Esophagus muscularis mucosa (tissue), 4 donors: ENCODE measurements around the gene RNF227. TPM values are rescaled to one million over a fixed set of nuclear protein-coding genes. Genes with fewer than 3 reads are reported as not detected.
"Not testable (repeated sequence)": the region's sequence is repeated elsewhere in the genome, so short reads cannot be mapped to it uniquely, and the experiment has no call there.

Experiments used
- DNase-seq: peaks from one replicate; pipeline ENCODE4 v3.0.0-alpha.2; 2017; ENCODE audit errors: extremely low spot score
- H3K27ac ChIP-seq, 4 donors: fragments of 200-600 bp; sonication (generic); replicated peaks in 1 of 4; 1 replicate in 3 of 4; 2 replicates in 1 of 4; pipeline ENCODE4 v1.5.1; 2016 to 2019; ENCODE audit warnings: mild to moderate bottlenecking in 1 of 4
- H3K27me3 ChIP-seq, 4 donors: fragments of 200-600 bp; sonication (generic); one replicate each; pipeline versions ENCODE4 v1.5.1 to v1.6.0; 2016 to 2019
- H3K36me3 ChIP-seq, 4 donors: fragments of 200-600 bp; sonication (generic); one replicate each; pipeline ENCODE4 v1.5.1; 2016 to 2019
- H3K4me1 ChIP-seq, 4 donors: fragments of 200-600 bp; sonication (generic); one replicate each; pipeline ENCODE4 v1.5.1; 2016 to 2019
- H3K4me3 ChIP-seq, 4 donors: fragments of 200-600 bp; sonication (generic); 1 replicate in 2 of 4; 2 replicates in 2 of 4; pipeline ENCODE4 v1.5.1; 2016 to 2019; ENCODE audit warnings: mild to moderate bottlenecking in 4 of 4, moderate library complexity in 1 of 4
- H3K9me3 ChIP-seq, 4 donors: fragments of 200-600 bp; sonication (generic); 1 replicate in 3 of 4; 2 replicates in 1 of 4; pipeline ENCODE4 v1.5.1; 2016 to 2019
- CTCF ChIP-seq, 3 experiments: fragments of 200-600 bp in 2 of 3; fragments of 450-650 bp in 1 of 3; sonication (generic) in 2 of 3; IDR thresholded peaks; one replicate each; pipeline ENCODE4 v1.5.1; 2017 to 2019; ENCODE audit warnings: antibody characterized with exemption in 3 of 3, mild to moderate bottlenecking in 2 of 3, moderate library complexity in 1 of 3
- EP300 ChIP-seq: sonication (generic); formaldehyde crosslinking; IDR thresholded peaks from one replicate; pipeline ENCODE4 v1.6.1; 2017; ENCODE audit warnings: antibody characterized with exemption
- POLR2A ChIP-seq: fragments of 450-650 bp; IDR thresholded peaks from one replicate; pipeline ENCODE4 v1.6.1; 2017; ENCODE audit warnings: antibody characterized with exemption, moderate library complexity, mild to moderate bottlenecking, low read depth
- POLR2AphosphoS5 ChIP-seq, 2 donors: sonication (generic); formaldehyde crosslinking; IDR thresholded peaks; one replicate each; pipeline ENCODE4 v1.6.1; 2017; ENCODE audit warnings: antibody characterized with exemption in 2 of 2
- WGBS: methylation state at CpG from one replicate; pipeline ENCODE4 v1.1.5; 2018; 5-methylcytosine and 5-hydroxymethylcytosine counted together
- intact Hi-C: fragments of 100-400 bp; cut with DNase I; formaldehyde crosslinking; loops from one replicate; pipeline ENCODE4 v1.15.1; 2023
- total RNA-seq, 4 donors: library from RNA; depleted of rRNA; stranded (reverse); fragments of >200 nt; gene quantifications; one replicate each; pipeline versions ENCODE4 v1.1.0 to v1.2.1, GENCODE V29; 2016

The RNF227 gene
- total RNA-seq, 4 donors from 2014 or later, result 2.1 to 29.2 (median 5.7) TPM

- Histone ChIP-seq H3K9me3 (no peaks in the 10 kb centered on the region), H3K4me1 (peaks cover 15 to 34% (median 19%) of the 10 kb centered on the region in 4 donors), H3K4me3 (no peak overlapping the region), H3K27me3 (no peaks in the 10 kb centered on the region), H3K36me3 (no peaks in the 10 kb centered on the region), H3K27ac (peak overlapping the region in 2 of 4 donors; percentile 33 to 66)
- 64% methylated on average over 13 of the region's 13 CpGs for WGBS
- TF ChIP-seq EP300, result no peak
- DNase-seq, result no peak
- intact Hi-C loops, result no loop called here
These were observed 39.5 kb upstream of the RNF227 start for GRCh38 chr17:7955414-7956227.

GRCh38 chr17:7953266-7953665, 37.2 kb upstream of the RNF227 start:
- H3K9me3 ChIP-seq, intact Hi-C loops, H3K27ac ChIP-seq, H3K4me3 ChIP-seq, H3K27me3 ChIP-seq, DNase-seq: not testable (repeated sequence)
- Histone ChIP-seq H3K36me3 (peaks cover 11 to 14% (median 13%) of the 10 kb centered on the region in 4 donors), H3K4me1 (peaks cover 15 to 34% (median 19%) of the 10 kb centered on the region in 4 donors)
- 89% methylated on average over 13 of the region's 13 CpGs for WGBS

- intact Hi-C loops, result no loop called here
- Histone ChIP-seq H3K27ac (peak overlapping the region; percentile 4 to 72 (median 55)), H3K9me3 (no peaks in the 10 kb centered on the region), H3K4me3 (no peak overlapping the region), H3K36me3 (peaks cover 22 to 33% (median 31%) of the 10 kb centered on the region in 4 donors), H3K27me3 (no peaks in the 10 kb centered on the region), H3K4me1 (peaks cover 10 to 27% (median 16%) of the 10 kb centered on the region in 4 donors)
- 65% methylated on average over 5 of the region's 5 CpGs for WGBS
- no peak for DNase-seq
- no peak for TF ChIP-seq CTCF (IDR thresholded peaks at IDR 0.05)
- TF ChIP-seq POLR2A, result no peak
- TF ChIP-seq POLR2AphosphoS5 (IDR thresholded peaks at IDR 0.05), result peak in 1 of 2 donors; percentile 9
- no peak for TF ChIP-seq EP300
These were observed 35.2 kb upstream of the RNF227 start for GRCh38 chr17:7951143-7951792.

GRCh38 chr17:7950578-7950977, 34.5 kb upstream of the RNF227 start:
- no peak for TF ChIP-seq POLR2A
- no peak for TF ChIP-seq POLR2AphosphoS5 (IDR thresholded peaks at IDR 0.05)
- no peak for TF ChIP-seq CTCF (IDR thresholded peaks at IDR 0.05)
- TF ChIP-seq EP300, result no peak
- H3K36me3 ChIP-seq, result peaks cover 28 to 40% (median 38%) of the 10 kb centered on the region in 4 donors
- intact Hi-C loops, result no loop called here

GRCh38 chr17:7947651-7948050, 31.6 kb upstream of the RNF227 start:
- WGBS, result 90% methylated on average over 5 of the region's 5 CpGs

More at GRCh38 chr17:7950578-7950977, 34.5 kb upstream of the RNF227 start:
- Histone ChIP-seq H3K9me3 (no peaks in the 10 kb centered on the region), H3K4me3 (no peak overlapping the region), H3K27me3 (no peaks in the 10 kb centered on the region), H3K27ac (no peak overlapping the region), H3K4me1 (peaks cover 3 to 21% (median 11%) of the 10 kb centered on the region in 4 donors)
- no peak for DNase-seq
- 60% methylated on average over 3 of the region's 3 CpGs for WGBS

More at GRCh38 chr17:7947651-7948050, 31.6 kb upstream of the RNF227 start:
- Histone ChIP-seq H3K27ac (no peak overlapping the region), H3K9me3 (no peaks in the 10 kb centered on the region), H3K27me3 (no peaks in the 10 kb centered on the region), H3K4me1 (peaks cover 0 to 19% (median 11%) of the 10 kb centered on the region in 4 donors), H3K4me3 (no peak overlapping the region), H3K36me3 (peaks cover 51 to 67% (median 65%) of the 10 kb centered on the region in 4 donors)
- intact Hi-C loops, result no loop called here
- no peak for DNase-seq
- TF ChIP-seq CTCF (IDR thresholded peaks at IDR 0.05), result no peak
- TF ChIP-seq POLR2A, result no peak
- TF ChIP-seq EP300, result no peak
- no peak for TF ChIP-seq POLR2AphosphoS5 (IDR thresholded peaks at IDR 0.05)
